GM18873 (cell line): Measurements from ENCODE around the gene PRCC.

Source experiments
- ATAC-seq: cut with Tn5 transposase; IDR thresholded peaks from one replicate; pipeline ENCODE4 v1.9.1; 2021; ENCODE audit warnings: mild to moderate bottlenecking, moderate library complexity, moderate number of reproducible peaks; ENCODE audit not compliant: unreplicated experiment, low FRiP score

Gene PRCC

GRCh38 chr1:156789621-156790318 lies 22.4 kb downstream of the PRCC start:
- no peak for ATAC-seq

- no peak for ATAC-seq
Observed at GRCh38 chr1:156794506-156795373, 27.4 kb downstream of the PRCC start.

- ATAC-seq: no peak
Observed at GRCh38 chr1:156795374-156795733, 28.0 kb downstream of the PRCC start.

GRCh38 chr1:156795787-156796186 lies 28.5 kb downstream of the PRCC start:
- ATAC-seq: no peak

- ATAC-seq: no peak
Observed at GRCh38 chr1:156796340-156797097, 29.2 kb downstream of the PRCC start.

GRCh38 chr1:156797212-156797871 lies 30.0 kb downstream of the PRCC start:
- ATAC-seq: no peak

GRCh38 chr1:156801409-156802121 lies 34.2 kb downstream of the PRCC start:
- no peak for ATAC-seq

- ATAC-seq: no peak
Observed at GRCh38 chr1:156802421-156802935, 35.1 kb downstream of the PRCC start.

- ATAC-seq: no peak
Observed at GRCh38 chr1:156803086-156803851, 35.9 kb downstream of the PRCC start.

GRCh38 chr1:156804026-156804425 lies 36.7 kb downstream of the PRCC start:
- ATAC-seq: no peak

- ATAC-seq: no peak
Observed at GRCh38 chr1:156804572-156805243, 37.4 kb downstream of the PRCC start.

GRCh38 chr1:156805766-156806511 lies 38.6 kb downstream of the PRCC start:
- ATAC-seq: no peak

GRCh38 chr1:156806512-156807440 lies 39.4 kb downstream of the PRCC start:
- no peak for ATAC-seq

- no peak for ATAC-seq
Observed at GRCh38 chr1:156807627-156808026, 40.3 kb downstream of the PRCC start.

- ATAC-seq: no peak
Observed at GRCh38 chr1:156808186-156809030, 41.1 kb downstream of the PRCC start.

- ATAC-seq: no peak
Observed at GRCh38 chr1:156809281-156809680, 41.9 kb downstream of the PRCC start.
